IMR-90 (cell line): ENCODE measurements around the gene CRYGN. TPM values are rescaled to one million over a fixed set of nuclear protein-coding genes. Genes with fewer than 3 reads are reported as not detected.

Experiments
- ATAC-seq: fragments of 200-7000 bp; cut with Tn5 transposase; 2 replicates; pipeline ENCODE4 v1.9.1; 2020; ENCODE audit warnings: low read depth, mild to moderate bottlenecking, moderate library complexity
- BruUV-seq: library from RNA; stranded (reverse); fragments of 400-500 nt; replicated peaks from 2 replicates; lab custom pipeline; 2021; lab: Mats Ljungman, UMichigan
- CTCF ChIA-PET: fragments of 300-600 bp; formaldehyde crosslinking; extraction: SDS; loops from one replicate; lab custom pipeline; 2021; ENCODE audit warnings: antibody characterized with exemption; lab: Yijun Ruan, JAX
- POLR2A ChIA-PET: fragments of 300-600 bp; sonication (Branson Sonifier 250); formaldehyde crosslinking; loops from one replicate; lab custom pipeline; 2022; ENCODE audit warnings: antibody characterized with exemption; ENCODE audit not compliant: unreplicated experiment; lab: Charles Lee
- DNase-seq: peaks from one replicate; pipeline ENCODE4 v3.0.0; 2013
- H2AFZ ChIP-seq: replicated peaks from 2 replicates; pipeline ENCODE3; 2013; ENCODE audit warnings: low read length, mild to moderate bottlenecking; ENCODE audit not compliant: poor library complexity
- H2AK5ac ChIP-seq: 2 replicates; pipeline ENCODE4 v1.6.1; 2013; ENCODE audit warnings: low read depth, low read length, inconsistent platforms
- H2AK9ac ChIP-seq: replicated peaks from 2 replicates; pipeline ENCODE3; 2013; ENCODE audit warnings: mild to moderate bottlenecking, low read depth, low read length, moderate library complexity; ENCODE audit not compliant: poor library complexity
- H2BK120ac ChIP-seq: 2 replicates; pipeline ENCODE4 v1.6.1; 2013; ENCODE audit warnings: low read depth, low read length, inconsistent platforms
- H2BK15ac ChIP-seq: 3 replicates; pipeline ENCODE4 v1.6.1; 2013; ENCODE audit warnings: low read depth, low read length, inconsistent platforms
- H2BK20ac ChIP-seq: 2 replicates; pipeline ENCODE4 v1.6.1; 2013; ENCODE audit warnings: low read depth, mild to moderate bottlenecking, inconsistent platforms, low read length, moderate library complexity
- H2BK5ac ChIP-seq: 2 replicates; pipeline ENCODE4 v1.6.1; 2013; ENCODE audit warnings: mild to moderate bottlenecking, low read depth, low read length, inconsistent platforms; ENCODE audit not compliant: poor library complexity, severe bottlenecking
- H3K14ac ChIP-seq: replicated peaks from 2 replicates; pipeline ENCODE4 v1.6.1; 2013; ENCODE audit warnings: low read depth, low read length, inconsistent platforms
- H3K18ac ChIP-seq: 2 replicates; pipeline ENCODE4 v1.6.1; 2013; ENCODE audit warnings: low read depth, low read length, control low read depth
- H3K23ac ChIP-seq: 2 replicates; pipeline ENCODE4 v1.6.1; 2013; ENCODE audit warnings: low read depth, low read length, inconsistent platforms
- H3K27ac ChIP-seq: 2 replicates; pipeline ENCODE4 v1.5.1; 2013; ENCODE audit warnings: mild to moderate bottlenecking, control low read depth, low read length; ENCODE audit not compliant: insufficient read depth
- H3K27me3 ChIP-seq: 2 replicates; pipeline ENCODE4 v1.6.1; 2013; ENCODE audit warnings: low read length; ENCODE audit not compliant: control insufficient read depth, insufficient read depth
- H3K36me3 ChIP-seq: 2 replicates; pipeline ENCODE4 v1.6.1; 2013; ENCODE audit warnings: low read length, mixed read lengths; ENCODE audit not compliant: control insufficient read depth, insufficient read depth
- H3K4ac ChIP-seq: 2 replicates; pipeline ENCODE4 v1.6.1; 2013; ENCODE audit warnings: low read depth, low read length, inconsistent platforms
- H3K4me1 ChIP-seq: 2 replicates; pipeline ENCODE4 v1.6.1; 2013; ENCODE audit warnings: low read length, mixed read lengths; ENCODE audit not compliant: control insufficient read depth, insufficient read depth
- H3K4me2 ChIP-seq: 2 replicates; pipeline ENCODE4 v1.6.1; 2013; ENCODE audit warnings: low read depth, mild to moderate bottlenecking, control low read depth, low read length, moderate library complexity
- H3K4me3 ChIP-seq: 2 replicates; pipeline ENCODE4 v1.5.1; 2013; ENCODE audit warnings: low read depth, mild to moderate bottlenecking, control low read depth, low read length, moderate library complexity; ENCODE audit not compliant: insufficient read depth
- H3K56ac ChIP-seq: 2 replicates; pipeline ENCODE4 v1.6.1; 2013; ENCODE audit warnings: low read length, inconsistent platforms; ENCODE audit not compliant: insufficient read depth; ENCODE audit errors: extremely low read depth
- H3K79me1 ChIP-seq, 2 experiments: 2 replicates each; pipeline ENCODE4 v1.6.1; 2013; ENCODE audit warnings: low read length in 2 of 2, inconsistent platforms in 1 of 2, low read depth in 1 of 2
- H3K9ac ChIP-seq: 2 replicates; pipeline ENCODE4 v1.6.1; 2013; ENCODE audit warnings: low read depth, low read length, control low read depth
- H3K9me1 ChIP-seq: 2 replicates; pipeline ENCODE4 v1.6.1; 2013; ENCODE audit warnings: low read length, inconsistent platforms; ENCODE audit not compliant: insufficient read depth
- H3K9me3 ChIP-seq: 2 replicates; pipeline ENCODE4 v1.6.1; 2013; ENCODE audit warnings: low read length; ENCODE audit not compliant: control insufficient read depth, insufficient read depth
- H4K20me1 ChIP-seq: 2 replicates; pipeline ENCODE4 v1.6.1; 2013; ENCODE audit warnings: low read length, inconsistent platforms; ENCODE audit not compliant: insufficient read depth
- H4K5ac ChIP-seq: 2 replicates; pipeline ENCODE4 v1.6.1; 2013; ENCODE audit warnings: mild to moderate bottlenecking, low read depth, low read length, control low read depth
- H4K8ac ChIP-seq, 2 experiments: 2 replicates each; pipeline ENCODE4 v1.6.1; 2013; ENCODE audit warnings: low read depth in 2 of 2, low read length in 2 of 2, control low read depth in 1 of 2, inconsistent platforms in 1 of 2
- H4K91ac ChIP-seq: 2 replicates; pipeline ENCODE4 v1.6.1; 2013; ENCODE audit warnings: low read depth, low read length, inconsistent platforms; ENCODE audit not compliant: insufficient read depth
- BHLHE40 ChIP-seq: fragments of 150-350 bp; IDR thresholded peaks from 2 replicates; pipeline ENCODE4 v1.6.1; 2016; ENCODE audit warnings: mild to moderate bottlenecking, low read depth, low read length
- CEBPB ChIP-seq: IDR thresholded peaks from 2 replicates; pipeline ENCODE4 v1.6.1; 2012; ENCODE audit warnings: low read depth, low read length, improper control_type of control experiment
- CHD1 ChIP-seq: IDR thresholded peaks from 2 replicates; pipeline ENCODE4 v1.6.1; 2012; ENCODE audit warnings: low read depth, low read length, improper control_type of control experiment
- CTCF ChIP-seq: conservative IDR thresholded peaks from 2 replicates; pipeline ENCODE4 v1.5.1; 2012; ENCODE audit warnings: mild to moderate bottlenecking, low read depth, low read length, improper control_type of control experiment
- ELK1 ChIP-seq: fragments of 150-350 bp; IDR thresholded peaks from 2 replicates; pipeline ENCODE4 v1.6.1; 2016; ENCODE audit warnings: low read depth, mild to moderate bottlenecking, low read length, moderate library complexity, borderline replicate concordance
- FOS ChIP-seq: fragments of 150-350 bp; IDR thresholded peaks from 2 replicates; pipeline ENCODE4 v1.6.1; 2016; ENCODE audit warnings: low read depth, low read length
- MAFK ChIP-seq: IDR thresholded peaks from 2 replicates; pipeline ENCODE4 v1.6.1; 2012; ENCODE audit warnings: low read depth, low read length, improper control_type of control experiment
- MAZ ChIP-seq: IDR thresholded peaks from 2 replicates; pipeline ENCODE4 v1.6.1; 2012; ENCODE audit warnings: low read depth, mild to moderate bottlenecking, low read length, improper control_type of control experiment, moderate library complexity, borderline replicate concordance
- RAD21 ChIP-seq: IDR thresholded peaks from 2 replicates; pipeline ENCODE4 v1.6.1; 2012; ENCODE audit warnings: low read length, improper control_type of control experiment
- RFX5 ChIP-seq: IDR thresholded peaks from 2 replicates; pipeline ENCODE4 v1.8.0; 2012; ENCODE audit warnings: low read depth, mild to moderate bottlenecking, low read length, moderate library complexity
- SMC3 ChIP-seq: fragments of 150-350 bp; IDR thresholded peaks from 2 replicates; pipeline ENCODE4 v1.6.1; 2016; ENCODE audit warnings: low read depth, mild to moderate bottlenecking, antibody characterized with exemption, low read length, moderate library complexity
- WGBS, 2 experiments: methylation state at CpG; one replicate each; pipeline versions ENCODE4 v1.1.5 to v1.1.7; 2013; ENCODE audit warnings: missing lambda C conversion rate in 2 of 2; ENCODE audit not compliant: insufficient read length in 1 of 2; ENCODE audit errors: extremely low coverage in 2 of 2; 5-methylcytosine and 5-hydroxymethylcytosine counted together
- dilution Hi-C: fragments of 300-500 bp; cut with HindIII; formaldehyde crosslinking; loops from one replicate; pipeline ENCODE4 v1.14.3; 2018; ENCODE audit warnings: low sequenced_read_pairs; ENCODE audit not compliant: unreplicated experiment
- in situ Hi-C: fragments of 300-500 bp; cut with MboI; formaldehyde crosslinking; loops from 3 replicates; pipeline ENCODE4 v1.14.3; 2019; ENCODE audit warnings: low sequenced_read_pairs, inconsistent platforms, mixed read lengths
- intact Hi-C: fragments of 100-400 bp; cut with micrococcal nuclease; formaldehyde crosslinking; loops from 2 replicates; pipeline ENCODE4 v1.10.0; 2022
- polyA plus RNA-seq, 3 experiments: library from polyadenylated mRNA; depleted of rRNA; stranded (reverse); fragments of >200 nt; gene quantifications; 2 replicates each; pipeline ENCODE4 v1.2.3, GENCODE V29; 2012; ENCODE audit warnings: low replicate concordance in 1 of 3
- total RNA-seq: library from RNA; depleted of rRNA; stranded (reverse); fragments of >200 nt; gene quantifications from 2 replicates; pipeline ENCODE4 v1.2.3, GENCODE V29; 2012
- TF ChIP-seq, protein P1 (sequence below): fragments of 150-350 bp; IDR thresholded peaks from 2 replicates; pipeline ENCODE4 v1.6.1; 2017; ENCODE audit warnings: mild to moderate bottlenecking, antibody characterized with exemption, low read length, low read depth

The CRYGN gene
- total and polyA plus RNA-seq, 2 of the 4 experiments (the other 2 are of a cell fraction) = not detected

DNA sequence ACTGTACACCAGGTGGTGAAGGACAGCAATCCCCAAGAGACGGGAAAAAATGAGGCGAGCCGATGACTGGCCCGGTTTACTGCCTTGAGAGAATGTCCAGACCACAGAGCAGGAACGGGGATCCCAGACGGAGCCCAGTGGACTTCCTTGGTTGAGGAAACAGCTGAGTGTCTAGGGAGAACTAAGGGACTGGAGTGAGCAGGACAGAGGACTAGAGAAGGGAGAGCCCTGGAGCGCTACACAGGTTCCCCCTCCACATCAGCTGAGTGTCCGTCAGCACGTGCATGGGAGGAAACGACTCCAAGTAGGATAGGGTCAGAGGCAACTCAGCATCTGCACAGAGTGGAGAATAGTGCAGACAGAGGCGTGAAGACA is 23.0 kb downstream of the CRYGN start:
- no peak overlapping the region for H3K56ac ChIP-seq
- no peak overlapping the region for H3K23ac ChIP-seq
- no peaks in the 10 kb centered on the region for H3K79me1 ChIP-seq
- H4K5ac ChIP-seq = no peak overlapping the region
- H3K9me3 ChIP-seq = peaks cover 18% of the 10 kb centered on the region
- H3K4me2 ChIP-seq = no peak overlapping the region
- dilution Hi-C loops = no loop called here
- in situ Hi-C loops = no loop called here
- H3K27me3 ChIP-seq = peaks cover 29% of the 10 kb centered on the region
- H3K27ac ChIP-seq = no peak overlapping the region
- CTCF ChIA-PET = no interaction called here
- POLR2A ChIA-PET = no interaction called here
- no peak for TF ChIP-seq MAZ
- TF ChIP-seq CHD1 = no peak
- no peak for TF ChIP-seq BHLHE40
- no peak for TF ChIP-seq FOS
- TF ChIP-seq SMC3 = no peak
- no peak for TF ChIP-seq CTCF
- no peak for TF ChIP-seq RFX5
- no peak for TF ChIP-seq ELK1
- TF ChIP-seq CEBPB = no peak
- no peak for TF ChIP-seq RAD21
- TF ChIP-seq, protein P1, sequence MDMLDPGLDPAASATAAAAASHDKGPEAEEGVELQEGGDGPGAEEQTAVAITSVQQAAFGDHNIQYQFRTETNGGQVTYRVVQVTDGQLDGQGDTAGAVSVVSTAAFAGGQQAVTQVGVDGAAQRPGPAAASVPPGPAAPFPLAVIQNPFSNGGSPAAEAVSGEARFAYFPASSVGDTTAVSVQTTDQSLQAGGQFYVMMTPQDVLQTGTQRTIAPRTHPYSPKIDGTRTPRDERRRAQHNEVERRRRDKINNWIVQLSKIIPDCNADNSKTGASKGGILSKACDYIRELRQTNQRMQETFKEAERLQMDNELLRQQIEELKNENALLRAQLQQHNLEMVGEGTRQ = no peak
- no peak for TF ChIP-seq MAFK
- H2BK15ac ChIP-seq = no peak overlapping the region
- H2BK5ac ChIP-seq = no peak overlapping the region
- no peak overlapping the region for H3K14ac ChIP-seq
- ATAC-seq (no peak; the same call in 1 of the 2 replicates), DNase-seq (no peak)
- H3K4me1 ChIP-seq = no peaks in the 10 kb centered on the region; the same call in 1 of the 2 replicates
- H2BK120ac ChIP-seq = no peak overlapping the region
- H4K8ac ChIP-seq = no peak overlapping the region
- H3K4me3 ChIP-seq = no peak overlapping the region
- no peak overlapping the region for H4K91ac ChIP-seq
- H3K9ac ChIP-seq = no peak overlapping the region
- H2AK5ac ChIP-seq = peak overlapping the region; percentile 52; the same call in 1 of the 2 replicates
- H2AK9ac ChIP-seq = no peak overlapping the region
- no TSS peak for BruUV-seq
- intact Hi-C loops = no loop called here
- no peaks in the 10 kb centered on the region for H3K36me3 ChIP-seq
- no peak overlapping the region for H2AFZ ChIP-seq
- no peaks in the 10 kb centered on the region for H3K9me1 ChIP-seq
- no peaks in the 10 kb centered on the region for H4K20me1 ChIP-seq
- 23% methylated on average over 6 of the region's 11 CpGs; no CpG with 5 or more reads in 1 of the 2 experiments for WGBS, 2 experiments
- no peak overlapping the region for H3K4ac ChIP-seq
- no peak overlapping the region for H3K18ac ChIP-seq
- H2BK20ac ChIP-seq = no peak overlapping the region
